Activated CD8-positive, alpha-beta memory T cell treated with anti-CD3 and anti-CD28 coated beads, Interleukin-2, amount 50 U/mL, for 1 hour (primary cell): ENCODE measurements around the gene HCFC1R1.
"Not testable (repeated sequence)": the region's sequence is repeated elsewhere in the genome, so short reads cannot be mapped to it uniquely, and the experiment has no call there.

Experiments
- DNase-seq: peaks from one replicate; pipeline ENCODE4 v3.0.0-alpha.2; 2020; ENCODE audit errors: extremely low read depth

The HCFC1R1 gene

DNA sequence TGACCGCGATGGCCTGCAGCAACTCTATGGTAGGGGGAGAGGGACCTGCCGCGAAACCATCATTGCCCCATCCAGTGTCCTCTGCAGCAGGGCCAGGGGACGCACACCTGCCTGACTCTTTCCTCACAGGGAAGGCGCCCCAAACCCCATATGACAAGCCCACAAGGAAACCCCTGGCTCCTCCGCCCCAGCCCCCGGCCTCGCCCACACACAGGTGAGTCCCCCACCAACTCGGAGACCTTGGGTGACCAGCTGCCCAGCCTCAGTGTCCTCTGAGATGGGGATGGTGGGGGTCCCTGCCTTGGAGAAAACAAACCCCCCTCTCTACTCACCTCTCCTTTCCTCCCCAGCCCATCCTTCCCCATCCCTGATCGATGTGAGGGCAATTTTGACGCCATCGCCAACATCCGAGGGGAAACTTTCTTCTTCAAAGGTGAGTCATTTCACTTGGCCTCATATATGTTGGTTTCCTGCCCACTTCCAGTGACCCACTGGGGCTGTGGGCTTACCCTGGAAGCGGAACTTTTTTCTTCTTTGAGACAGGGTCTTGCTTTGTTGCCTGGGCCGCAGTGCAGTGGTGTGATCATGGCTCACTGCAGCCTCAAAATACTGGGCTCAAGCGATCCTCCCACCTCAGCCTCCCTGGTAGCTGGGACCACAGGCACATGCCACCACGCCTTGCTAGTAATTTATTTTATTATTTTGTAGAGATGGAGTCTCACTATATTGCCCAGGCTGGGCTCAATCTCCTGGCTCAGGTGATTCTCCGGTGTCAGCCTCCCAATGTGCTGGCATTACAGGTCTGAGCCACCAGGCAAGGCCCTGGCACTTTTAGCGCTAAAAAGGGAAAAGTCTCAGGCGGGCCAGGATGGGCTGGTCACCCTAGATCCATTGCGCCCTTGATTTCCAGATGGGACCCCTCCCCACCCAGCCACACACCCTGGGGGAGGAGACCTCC, 33.7 kb upstream of the HCFC1R1 start:
- DNase-seq = no peak

DNA sequence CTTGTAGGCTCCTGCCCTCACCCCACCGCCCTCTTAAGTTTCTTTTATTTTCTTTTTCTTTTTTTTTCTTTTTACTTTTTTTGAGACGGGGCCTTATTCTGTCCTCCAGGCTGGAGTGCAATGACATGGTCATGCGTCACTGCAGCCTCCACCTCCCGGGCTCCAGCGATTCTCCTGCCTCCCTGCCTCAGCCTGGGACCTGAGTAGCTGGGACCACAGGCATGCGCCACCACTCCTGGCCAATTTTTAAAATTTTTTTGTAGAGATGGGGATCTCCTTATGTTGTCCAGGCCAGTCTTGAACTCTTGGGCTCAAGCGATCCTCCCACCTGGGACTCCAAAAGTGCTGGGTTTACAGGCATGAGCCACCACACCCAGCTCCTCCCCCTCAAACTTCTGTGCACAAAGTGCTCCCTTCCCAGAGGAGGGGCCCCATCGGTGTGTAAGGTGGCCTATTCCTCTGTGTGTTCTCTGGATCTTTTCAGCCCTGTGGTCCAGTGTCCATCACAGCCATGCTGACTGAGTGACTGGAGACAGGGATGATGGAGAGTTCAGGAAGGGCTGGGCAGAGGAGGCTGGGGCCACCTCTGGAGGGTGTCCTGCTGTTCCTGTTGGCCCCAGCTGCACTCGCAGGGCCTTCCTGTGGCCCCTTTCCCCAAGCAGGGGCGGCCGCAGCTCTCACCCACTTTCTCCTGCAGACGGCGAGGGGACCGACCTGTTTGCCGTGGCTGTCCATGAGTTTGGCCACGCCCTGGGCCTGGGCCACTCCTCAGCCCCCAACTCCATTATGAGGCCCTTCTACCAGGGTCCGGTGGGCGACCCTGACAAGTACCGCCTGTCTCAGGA, 32.8 kb upstream of the HCFC1R1 start:
- no peak for DNase-seq

DNA sequence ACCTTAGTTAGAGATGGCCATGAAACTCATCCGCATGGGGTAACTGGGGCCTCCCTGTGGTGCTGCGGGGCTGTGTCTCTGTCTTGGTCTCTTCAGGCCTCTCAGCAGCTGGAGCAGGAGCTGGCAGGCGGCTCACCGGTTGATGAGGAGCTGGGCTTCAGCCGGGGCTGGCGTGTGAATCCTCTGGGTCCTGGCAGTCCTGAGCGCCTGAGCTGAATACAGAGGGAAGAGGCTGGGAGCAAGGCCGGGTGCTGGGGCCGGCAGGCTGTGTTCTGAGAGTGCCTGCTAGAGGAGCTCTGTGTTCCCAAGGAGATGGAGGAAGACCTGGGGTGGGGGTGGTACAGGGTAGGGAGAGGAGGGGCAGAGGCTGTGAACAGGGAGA, 32.0 kb upstream of the HCFC1R1 start:
- DNase-seq = not testable (repeated sequence)

DNA sequence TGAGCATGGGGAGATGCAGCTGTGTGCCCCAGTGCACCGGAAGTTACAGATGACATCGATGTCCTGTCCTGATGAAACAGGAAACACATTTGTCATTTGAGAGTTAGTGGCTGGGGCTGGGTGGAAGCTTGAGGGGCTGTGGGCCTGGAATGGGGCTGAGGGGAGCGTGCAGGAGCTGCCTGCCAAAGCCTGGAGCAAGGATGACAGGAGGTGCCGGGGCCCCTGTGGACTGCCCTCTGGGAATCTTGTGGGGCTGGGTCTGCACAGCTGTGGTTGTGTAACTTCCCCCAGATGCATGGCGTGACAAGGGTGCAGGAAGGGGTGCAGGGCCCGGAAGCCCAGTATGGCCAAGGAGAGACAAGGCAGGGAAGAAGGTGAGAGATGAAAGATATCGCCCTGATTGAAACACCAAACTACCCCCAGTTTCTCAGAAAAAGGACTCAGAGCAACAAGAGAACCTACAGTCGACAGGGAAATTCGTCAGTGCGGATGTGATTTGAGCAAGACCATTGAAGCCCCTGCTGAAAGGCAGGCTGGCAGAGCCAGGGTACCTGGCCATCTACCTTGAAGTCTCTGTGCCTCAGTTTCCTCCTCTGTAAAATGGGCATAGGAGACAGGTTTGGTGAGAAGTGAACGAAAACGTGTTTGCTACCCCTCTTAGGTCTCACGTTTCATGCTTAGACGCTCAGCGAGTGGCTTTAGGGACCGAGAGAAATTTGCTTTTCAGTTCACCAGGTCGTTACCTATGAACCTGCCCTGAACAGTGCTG, 31.4 kb upstream of the HCFC1R1 start:
- no peak for DNase-seq

DNA sequence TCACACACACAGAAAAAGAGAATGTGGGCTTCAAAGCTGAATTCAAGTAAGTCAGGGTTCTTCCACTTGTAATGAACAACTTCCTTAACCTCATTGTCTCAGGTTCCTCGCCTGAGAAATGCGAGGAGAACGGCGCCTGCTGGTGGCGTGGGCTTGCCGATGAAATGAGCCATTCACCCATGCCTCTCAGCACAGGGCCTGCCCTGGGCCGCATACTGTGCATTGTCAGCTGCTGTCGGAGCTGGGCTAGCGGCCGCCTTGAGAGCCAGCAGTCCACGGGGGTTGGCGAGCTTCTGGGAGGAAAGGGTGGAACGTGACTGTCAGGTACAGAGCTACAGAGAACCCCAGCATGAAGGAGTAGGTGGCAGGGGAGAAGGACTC, 29.6 kb upstream of the HCFC1R1 start:
- not testable (repeated sequence) for DNase-seq

DNA sequence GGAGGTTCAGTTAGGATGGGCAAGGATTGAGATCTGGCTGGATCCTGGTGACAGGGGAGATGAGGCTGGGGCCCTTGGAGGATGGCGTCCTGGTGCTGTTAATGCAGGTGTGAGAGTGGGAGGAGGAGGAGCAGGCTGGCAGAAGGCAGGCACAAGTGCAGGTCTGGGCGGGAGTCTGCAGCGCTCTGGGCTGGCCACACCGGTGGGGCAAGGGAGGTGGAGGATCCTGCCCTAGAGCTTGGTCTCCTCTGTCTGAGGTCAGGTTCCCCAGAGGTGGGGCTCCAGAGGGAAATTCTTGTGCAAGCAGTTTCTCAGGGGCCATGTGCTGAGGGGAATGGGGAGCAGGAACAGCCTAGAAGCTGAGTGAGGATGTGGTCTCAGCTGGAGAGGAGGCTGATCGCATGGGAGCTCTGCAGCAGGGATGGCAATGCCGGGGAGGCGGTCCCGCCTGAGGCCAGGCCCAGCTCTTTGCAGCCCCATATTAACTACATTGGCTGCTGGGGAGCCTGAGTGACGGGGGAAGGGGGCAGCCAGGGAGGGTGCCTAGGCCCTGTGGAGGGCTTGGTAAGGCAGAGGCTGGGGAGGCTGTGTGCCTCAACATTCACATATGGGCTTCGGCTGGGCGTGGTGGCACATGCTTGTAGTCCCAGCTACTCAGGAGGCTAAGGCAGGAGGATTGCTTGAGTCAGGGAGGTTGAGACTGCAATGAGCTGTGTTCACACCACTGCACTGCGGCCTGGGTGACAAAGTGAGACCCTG, 29.0 kb upstream of the HCFC1R1 start:
- DNase-seq = not testable (repeated sequence)

DNA sequence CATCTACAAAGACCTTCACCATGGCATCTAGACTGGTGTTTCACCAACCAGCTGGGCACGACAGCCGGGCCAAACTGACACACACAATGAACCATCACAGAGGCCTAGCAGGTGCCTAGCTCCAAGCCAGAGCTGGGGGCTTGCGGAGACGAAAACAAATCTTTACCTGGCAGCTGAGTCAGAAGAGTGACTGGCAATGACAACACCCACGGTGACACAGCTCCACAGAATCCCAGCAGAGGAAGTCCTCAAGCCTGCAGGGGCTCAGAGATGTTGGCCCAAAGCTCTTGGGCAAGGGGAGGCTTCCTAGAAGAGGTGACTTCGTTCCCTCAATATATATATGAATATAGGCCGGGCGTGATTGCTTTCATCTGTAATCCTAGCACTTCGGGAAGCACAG, 27.8 kb upstream of the HCFC1R1 start:
- DNase-seq = no peak

DNA sequence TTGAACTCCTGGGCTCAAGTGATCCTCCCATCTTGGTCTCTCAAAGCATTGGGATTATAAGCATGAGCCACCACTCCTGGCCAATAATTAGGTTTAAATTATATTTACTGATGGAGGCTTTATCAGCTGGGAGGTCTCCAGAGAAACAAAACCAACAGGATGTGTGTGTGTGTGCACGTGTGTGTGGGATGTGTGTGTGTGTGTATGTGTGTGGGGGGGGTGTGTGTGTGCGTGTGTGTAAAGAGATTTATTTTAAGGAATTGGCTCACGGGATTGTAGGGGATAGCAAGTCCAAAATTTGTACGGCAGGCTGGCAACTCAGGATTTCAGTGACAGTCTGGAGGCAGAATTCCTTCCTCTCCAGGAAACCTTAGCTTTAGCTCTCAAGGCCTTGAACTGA, 27.3 kb upstream of the HCFC1R1 start:
- no peak for DNase-seq

DNA sequence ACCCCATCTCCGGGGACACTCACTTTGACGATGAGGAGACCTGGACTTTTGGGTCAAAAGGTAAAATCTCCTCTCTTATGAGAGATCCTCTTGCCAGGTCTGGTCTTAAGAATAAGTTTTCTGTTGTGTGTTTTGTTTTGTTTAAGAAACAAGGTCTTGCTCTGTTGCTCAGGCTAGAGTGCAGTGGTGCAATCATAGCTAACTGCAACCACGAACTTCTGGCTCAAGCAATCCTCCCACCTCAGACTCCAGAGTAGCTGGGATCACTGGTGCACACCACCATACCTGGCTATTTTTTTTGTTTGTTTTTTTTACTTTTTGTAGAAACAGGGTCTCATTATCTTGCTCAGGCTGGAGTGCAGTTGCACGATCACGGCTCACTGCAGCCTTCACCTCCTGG, 26.7 kb upstream of the HCFC1R1 start:
- DNase-seq = no peak

DNA sequence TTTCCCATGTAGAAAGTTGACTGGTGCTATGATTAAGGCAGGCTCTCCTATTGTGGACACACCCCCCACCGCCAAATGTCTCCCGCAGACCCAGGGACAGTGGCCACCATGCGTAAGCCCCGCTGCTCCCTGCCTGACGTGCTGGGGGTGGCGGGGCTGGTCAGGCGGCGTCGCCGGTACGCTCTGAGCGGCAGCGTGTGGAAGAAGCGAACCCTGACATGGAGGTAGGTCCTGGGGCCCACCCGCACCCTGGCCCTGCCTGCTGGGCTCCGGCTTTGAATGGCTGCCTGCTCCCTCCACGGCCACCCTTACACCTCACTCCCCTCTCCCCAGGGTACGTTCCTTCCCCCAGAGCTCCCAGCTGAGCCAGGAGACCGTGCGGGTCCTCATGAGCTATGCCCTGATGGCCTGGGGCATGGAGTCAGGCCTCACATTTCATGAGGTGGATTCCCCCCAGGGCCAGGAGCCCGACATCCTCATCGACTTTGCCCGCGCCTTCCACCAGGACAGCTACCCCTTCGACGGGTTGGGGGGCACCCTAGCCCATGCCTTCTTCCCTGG, 26.3 kb upstream of the HCFC1R1 start:
- no peak for DNase-seq

DNA sequence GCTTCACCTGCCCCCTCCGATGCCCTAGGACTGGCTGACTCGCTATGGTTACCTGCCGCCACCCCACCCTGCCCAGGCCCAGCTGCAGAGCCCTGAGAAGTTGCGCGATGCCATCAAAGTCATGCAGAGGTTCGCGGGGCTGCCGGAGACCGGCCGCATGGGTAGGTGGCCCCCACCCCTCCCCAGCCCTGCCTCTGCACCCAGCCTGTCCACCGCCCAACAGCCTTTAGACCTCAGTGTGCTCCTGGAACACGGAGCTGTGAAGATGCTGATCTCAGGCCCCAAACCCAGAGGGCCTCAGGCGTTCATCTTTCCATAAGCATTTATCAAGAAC, 23.6 kb upstream of the HCFC1R1 start:
- no peak for DNase-seq

DNA sequence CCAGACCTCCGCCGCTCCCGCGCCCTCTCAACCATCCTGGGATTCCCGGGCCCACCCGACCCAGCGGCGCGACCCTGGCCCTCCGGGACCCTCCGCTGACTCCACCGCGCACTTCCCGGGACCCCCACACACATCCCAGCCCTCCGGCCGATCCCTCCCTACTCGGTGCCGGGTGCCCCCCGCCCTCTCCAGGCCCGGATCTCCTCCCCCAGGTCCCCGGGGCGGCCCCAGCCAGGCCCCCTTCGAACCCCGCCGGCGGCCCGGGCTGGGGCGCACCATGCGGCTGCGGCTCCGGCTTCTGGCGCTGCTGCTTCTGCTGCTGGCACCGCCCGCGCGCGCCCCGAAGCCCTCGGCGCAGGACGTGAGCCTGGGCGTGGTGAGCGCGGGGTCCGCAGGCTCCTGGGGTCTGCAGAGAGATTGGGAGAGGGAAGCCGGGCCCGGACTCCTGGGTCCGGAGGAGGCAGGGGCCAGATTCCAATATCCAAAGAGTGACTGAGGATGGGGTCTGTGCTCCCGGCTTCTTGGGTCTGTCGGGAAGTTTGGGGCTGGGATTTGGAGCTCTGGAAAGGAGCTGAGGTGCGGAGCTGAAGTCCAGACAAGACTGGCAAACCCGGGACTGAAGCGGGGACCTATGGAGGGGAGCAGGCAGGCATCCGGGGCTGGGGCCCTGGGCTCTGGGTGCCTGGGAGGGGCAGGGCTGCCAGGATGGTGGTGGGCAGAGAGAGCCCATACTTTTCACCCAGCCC, 23.1 kb upstream of the HCFC1R1 start:
- no peak for DNase-seq

DNA sequence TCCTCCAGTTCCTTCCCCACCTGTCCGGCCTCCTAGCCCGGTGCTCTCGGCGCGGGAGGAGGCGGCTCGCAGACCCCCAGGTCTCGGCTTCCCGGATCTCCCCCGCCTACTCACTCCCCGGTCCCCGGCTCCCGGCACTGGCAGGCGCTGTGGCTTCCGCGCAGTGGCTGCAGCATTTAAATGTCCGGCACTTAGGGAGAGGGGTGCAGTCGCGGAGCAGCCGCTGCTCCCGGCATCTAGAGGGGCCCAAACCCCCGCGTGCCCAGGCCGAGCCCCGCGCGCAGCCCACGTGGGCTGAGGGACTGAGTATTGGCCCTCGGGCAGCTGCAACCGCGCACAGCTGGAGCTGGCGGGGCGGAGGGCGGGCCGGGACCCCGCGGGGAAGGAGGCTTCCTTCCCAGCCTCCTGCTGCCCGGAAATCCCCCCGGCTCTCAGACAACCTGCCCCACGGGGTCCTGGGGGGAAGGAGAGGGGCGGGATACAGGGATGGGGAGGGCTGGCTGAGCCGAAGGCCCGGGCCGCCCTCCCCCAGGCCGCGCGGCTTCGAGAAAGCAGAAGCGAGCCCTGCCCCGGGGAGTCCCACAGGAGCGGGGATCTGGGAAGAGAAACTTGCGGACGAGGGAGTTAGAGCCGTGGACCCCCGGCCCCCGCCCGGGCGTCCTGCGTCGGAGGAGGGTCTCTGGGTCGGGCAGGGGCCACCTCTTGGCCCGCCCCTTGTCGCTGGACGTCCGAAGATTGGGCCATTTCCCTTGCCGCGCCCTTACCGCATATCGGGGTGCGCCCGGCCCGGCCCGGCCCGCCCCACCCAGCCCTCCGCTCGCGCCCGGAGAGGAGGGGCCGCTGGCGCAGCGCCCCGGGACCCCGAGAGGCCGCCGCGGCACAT, 22.3 kb upstream of the HCFC1R1 start, which contains the start of gene MMP25:
Gene MMP25 (plus strand): TSS at position 804 of the 883 bp plus-strand sequence. CDS start 357 bp downstream, outside the sequence.
- DNase-seq = no peak

DNA sequence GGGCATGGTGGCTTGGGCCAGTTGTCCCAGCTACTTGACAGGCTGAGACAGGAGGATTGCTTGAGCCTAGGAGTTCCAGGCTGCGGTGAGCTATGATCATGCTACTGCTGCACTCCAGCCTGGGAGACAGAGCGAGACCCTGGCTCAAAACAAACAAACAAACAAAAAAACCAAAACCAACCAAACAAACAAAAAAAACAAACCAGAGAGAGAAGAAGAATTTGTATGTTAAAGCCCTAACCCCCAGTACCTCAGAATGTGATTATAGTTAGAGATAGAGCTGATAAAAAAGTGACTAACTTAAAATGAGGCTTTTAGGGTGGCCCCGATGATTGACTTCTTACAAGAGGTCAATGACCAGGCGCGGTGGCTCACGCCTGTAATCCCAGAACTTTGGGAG, 21.0 kb upstream of the HCFC1R1 start:
- DNase-seq = no peak

DNA sequence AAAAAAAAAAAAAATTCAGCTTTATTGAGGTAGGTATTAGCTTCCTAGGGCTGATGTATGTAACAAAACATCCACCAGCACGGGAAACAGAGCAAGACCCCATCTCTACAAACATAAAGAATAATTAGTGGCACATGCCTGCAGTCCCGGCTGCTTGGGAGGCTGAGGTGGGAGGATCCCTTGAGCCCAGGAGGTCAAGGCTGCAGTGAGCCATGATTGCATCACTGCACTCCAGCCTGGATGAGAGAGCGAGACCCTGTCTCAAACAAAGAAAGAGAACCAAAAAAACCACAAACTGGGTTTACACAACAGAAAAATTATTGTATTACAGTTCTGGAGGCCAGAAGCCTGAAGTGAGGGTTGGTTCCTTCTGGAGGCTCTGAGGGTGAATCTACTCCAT, 18.6 kb upstream of the HCFC1R1 start:
- DNase-seq = no peak

DNA sequence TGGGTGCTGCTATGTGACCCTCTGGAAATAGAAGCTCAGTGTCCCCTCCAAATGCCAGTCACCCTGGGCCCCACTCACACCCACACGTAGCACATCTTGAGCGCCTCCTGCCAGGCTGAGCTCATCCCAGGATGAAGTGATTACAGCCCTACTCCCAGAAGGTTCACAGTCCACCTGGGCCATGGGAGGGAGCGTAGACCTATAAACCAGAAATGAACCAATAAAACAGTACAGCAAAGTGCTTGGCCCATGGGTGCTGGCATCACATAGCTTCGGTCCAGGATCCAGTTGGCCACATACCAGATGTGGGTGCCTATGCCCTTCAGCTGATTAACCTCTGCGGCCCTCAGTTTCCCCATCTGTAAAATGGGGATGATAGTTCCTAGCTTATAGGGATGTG, 15.2 kb upstream of the HCFC1R1 start:
- DNase-seq = no peak

DNA sequence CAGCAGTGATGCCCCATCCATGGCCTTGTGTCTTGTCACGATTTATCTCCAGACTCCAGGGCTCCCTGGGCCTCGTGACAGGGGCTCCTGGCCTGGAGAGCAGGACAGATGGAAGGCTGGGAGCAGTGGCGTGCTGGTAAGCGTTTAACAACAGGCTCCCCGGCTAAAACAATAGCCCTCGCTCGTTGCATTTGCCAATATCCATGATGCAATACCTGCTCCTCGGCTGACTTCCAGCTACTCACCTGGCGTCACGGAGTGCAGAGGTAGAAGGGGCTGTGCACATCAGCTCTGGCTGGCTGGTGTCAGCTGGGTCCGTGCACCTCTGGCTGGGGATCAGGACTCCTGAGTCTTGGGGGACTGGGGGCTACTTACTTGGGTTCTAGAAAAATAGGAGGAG, 14.5 kb upstream of the HCFC1R1 start:
- DNase-seq = no peak

DNA sequence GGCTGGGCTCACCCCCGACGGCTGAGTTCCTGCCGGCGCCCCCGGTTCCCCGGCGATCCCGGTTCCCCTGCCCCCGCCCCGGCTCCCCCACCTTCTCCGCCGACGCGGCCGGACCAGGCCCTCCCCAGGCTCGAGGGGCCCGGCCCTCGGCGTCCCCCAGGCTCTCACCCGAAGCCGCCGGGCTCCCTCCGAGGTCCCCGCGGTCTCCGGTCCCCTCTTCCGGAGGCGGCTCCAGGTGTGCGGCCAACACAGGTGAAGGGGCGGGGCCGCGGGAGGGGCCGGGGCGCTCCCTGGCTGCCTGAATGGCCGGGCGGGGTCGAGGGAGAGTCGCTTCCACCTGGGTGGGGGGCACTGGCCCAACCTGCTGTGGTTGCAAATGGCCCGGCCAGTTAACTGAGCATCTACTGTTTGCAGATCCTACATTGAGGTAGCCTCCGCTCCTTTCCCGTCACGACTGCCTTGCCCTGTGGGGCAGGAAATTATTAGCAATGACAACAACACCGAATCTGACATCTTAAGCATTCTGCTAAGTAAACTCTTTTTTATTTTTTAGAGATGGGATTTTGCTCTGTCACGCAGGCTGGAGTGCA, 13.1 kb upstream of the HCFC1R1 start, which contains the start of gene BICDL2:
Gene BICDL2 (minus strand): TSS at position 219 of the 590 bp plus-strand sequence. CDS start 1,448 bp downstream, outside the sequence.
- DNase-seq = no peak
